Uterine smooth muscle cell (primary cell): ENCODE data around the gene ERGIC3. TPM values are rescaled to one million over a fixed set of nuclear protein-coding genes. Genes with fewer than 3 reads are reported as not detected.

ENCODE experiments used
- total RNA-seq: library from RNA; depleted of rRNA; stranded (reverse); fragments of >200 nt; gene quantifications from 2 replicates; pipeline ENCODE4 v1.2.3, GENCODE V29; 2014

ERGIC3 gene
- 286 and 388 TPM in 2 replicates for total RNA-seq

DNA sequence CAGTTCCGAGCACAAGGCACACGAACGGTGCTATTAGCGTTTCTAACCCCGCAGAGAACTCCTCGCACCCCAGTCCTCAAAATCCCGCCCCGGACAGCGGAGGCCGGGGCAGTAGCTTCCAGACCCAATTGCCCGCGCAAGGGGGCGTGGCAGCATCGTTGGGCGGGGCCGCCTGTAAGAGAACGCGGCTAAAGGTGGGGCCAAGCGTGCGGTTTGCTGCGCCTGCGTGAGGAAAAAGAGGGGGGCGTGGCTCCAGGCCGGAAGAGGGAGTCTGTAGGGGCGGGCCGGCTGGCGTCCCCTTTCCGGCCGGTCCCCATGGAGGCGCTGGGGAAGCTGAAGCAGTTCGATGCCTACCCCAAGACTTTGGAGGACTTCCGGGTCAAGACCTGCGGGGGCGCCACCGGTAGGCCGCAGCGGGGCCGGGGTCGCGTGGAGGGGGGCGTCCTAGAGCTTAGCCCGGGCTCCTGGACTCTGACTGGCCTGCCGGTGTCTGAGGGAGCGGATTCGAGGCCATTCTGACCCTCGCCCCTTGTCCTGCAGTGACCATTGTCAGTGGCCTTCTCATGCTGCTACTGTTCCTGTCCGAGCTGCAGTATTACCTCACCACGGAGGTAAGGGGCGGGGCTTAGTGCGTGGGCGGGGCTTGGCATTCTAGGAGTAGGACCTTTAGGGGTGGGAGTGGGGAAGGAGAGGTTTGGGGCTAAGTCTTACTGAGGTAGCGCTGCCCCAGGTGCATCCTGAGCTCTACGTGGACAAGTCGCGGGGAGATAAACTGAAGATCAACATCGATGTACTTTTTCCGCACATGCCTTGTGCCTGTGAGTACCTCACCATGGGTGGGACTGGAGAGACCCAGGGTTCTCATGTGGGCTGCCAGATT is at the start of gene ERGIC3:
ERGIC3 (plus strand) TSS at position 296 of the 880 bp plus-strand sequence; CDS start at position 316, 20 bp downstream.

GRCh38 chr20:35529552-35529951 is 12.3 kb upstream of the ERGIC3 start, which contains the start of gene C20orf173:
Gene C20orf173 (minus strand): TSS chr20:35529652. CDS start chr20:35529373, 279 bp downstream.

Other genes with a start within 250 kb of the ERGIC3 start
- gene FAM83C, start 249.7 kb upstream of the ERGIC3 start, total RNA-seq = not detected in 2 replicates
- 22.0 and 27.1 TPM in 2 replicates for gene UQCC1, start 130.1 kb upstream of the ERGIC3 start, total RNA-seq
- gene GDF5, start 103.8 kb upstream of the ERGIC3 start, total RNA-seq = 5.1 and 6.0 TPM in 2 replicates
- gene CEP250, start 86.5 kb upstream of the ERGIC3 start, total RNA-seq = 51.2 and 62.8 TPM in 2 replicates
- not detected in 2 replicates for gene C20orf173, start 12.4 kb upstream of the ERGIC3 start, total RNA-seq
- 6.0 and 12.7 TPM in 2 replicates for gene SPAG4, start 73.8 kb downstream of the ERGIC3 start, total RNA-seq
- 93.1 and 95.8 TPM in 2 replicates for gene CPNE1, start 122.8 kb downstream of the ERGIC3 start, total RNA-seq
- gene RBM12, start 122.8 kb downstream of the ERGIC3 start, total RNA-seq = 35.9 and 49.8 TPM in 2 replicates
- gene NFS1, start 157.3 kb downstream of the ERGIC3 start, total RNA-seq = 20.4 and 28.0 TPM in 2 replicates
- gene ROMO1, start 157.3 kb downstream of the ERGIC3 start, total RNA-seq = 162 and 235 TPM in 2 replicates
- 366 and 378 TPM in 2 replicates for gene RBM39, start 200.2 kb downstream of the ERGIC3 start, total RNA-seq
- gene PHF20, start 229.9 kb downstream of the ERGIC3 start, total RNA-seq = 26.2 and 29.2 TPM in 2 replicates